Hepatocyte (in vitro differentiated cells): ENCODE results near the gene JAK1.

Source experiments
- EZH2 ChIP-seq: fragments of 200-600 bp; sonication (generic); IDR thresholded peaks from 2 replicates; pipeline ENCODE4 v1.6.1; 2016; ENCODE audit warnings: antibody characterized with exemption, mild to moderate bottlenecking, borderline replicate concordance
- EZH2phosphoT487 ChIP-seq: fragments of 200-600 bp; sonication (generic); IDR thresholded peaks from one replicate; pipeline ENCODE4 v1.6.1; 2018; ENCODE audit warnings: antibody characterized with exemption, mild to moderate bottlenecking, low read depth, moderate library complexity; ENCODE audit not compliant: unreplicated experiment, severe bottlenecking
- TF ChIP-seq, protein P1 (sequence below): fragments of 200-600 bp; sonication (generic); IDR thresholded peaks from 2 replicates; pipeline ENCODE4 v1.5.1; 2016; ENCODE audit warnings: antibody characterized with exemption, mild to moderate bottlenecking; ENCODE audit not compliant: poor library complexity

DNA sequence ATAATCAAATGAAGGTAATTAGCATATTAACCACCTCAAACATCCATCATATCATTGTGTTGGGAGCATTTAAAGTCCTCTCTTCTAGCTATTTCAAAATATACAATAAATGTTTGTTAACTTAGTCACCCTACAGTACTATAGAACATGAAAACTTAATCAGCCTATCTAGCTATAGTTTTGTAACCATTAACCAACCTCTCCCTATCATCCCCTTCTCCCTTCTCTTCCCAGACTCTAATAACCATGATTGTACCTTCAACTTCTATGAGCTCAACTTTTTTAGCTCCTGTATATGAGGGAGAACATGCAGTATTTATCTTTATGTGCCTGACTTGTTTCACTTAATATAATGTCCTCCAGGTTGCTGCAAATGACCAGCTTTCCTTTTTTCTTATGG lies 167.5 kb downstream of the JAK1 start:
- TF ChIP-seq, protein P1, sequence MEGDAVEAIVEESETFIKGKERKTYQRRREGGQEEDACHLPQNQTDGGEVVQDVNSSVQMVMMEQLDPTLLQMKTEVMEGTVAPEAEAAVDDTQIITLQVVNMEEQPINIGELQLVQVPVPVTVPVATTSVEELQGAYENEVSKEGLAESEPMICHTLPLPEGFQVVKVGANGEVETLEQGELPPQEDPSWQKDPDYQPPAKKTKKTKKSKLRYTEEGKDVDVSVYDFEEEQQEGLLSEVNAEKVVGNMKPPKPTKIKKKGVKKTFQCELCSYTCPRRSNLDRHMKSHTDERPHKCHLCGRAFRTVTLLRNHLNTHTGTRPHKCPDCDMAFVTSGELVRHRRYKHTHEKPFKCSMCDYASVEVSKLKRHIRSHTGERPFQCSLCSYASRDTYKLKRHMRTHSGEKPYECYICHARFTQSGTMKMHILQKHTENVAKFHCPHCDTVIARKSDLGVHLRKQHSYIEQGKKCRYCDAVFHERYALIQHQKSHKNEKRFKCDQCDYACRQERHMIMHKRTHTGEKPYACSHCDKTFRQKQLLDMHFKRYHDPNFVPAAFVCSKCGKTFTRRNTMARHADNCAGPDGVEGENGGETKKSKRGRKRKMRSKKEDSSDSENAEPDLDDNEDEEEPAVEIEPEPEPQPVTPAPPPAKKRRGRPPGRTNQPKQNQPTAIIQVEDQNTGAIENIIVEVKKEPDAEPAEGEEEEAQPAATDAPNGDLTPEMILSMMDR = no peak
- TF ChIP-seq EZH2 (no peak), EZH2phosphoT487 (no peak)
